GM21723 (cell line): Measurements from ENCODE around the gene IGSF21.
"Not testable (repeated sequence)": the region's sequence is repeated elsewhere in the genome, so short reads cannot be mapped to it uniquely, and the experiment has no call there.

Experiments
- ATAC-seq: cut with Tn5 transposase; IDR thresholded peaks from one replicate; pipeline ENCODE4 v1.9.1; 2021; ENCODE audit warnings: mild to moderate bottlenecking, moderate library complexity; ENCODE audit not compliant: unreplicated experiment

IGSF21 gene

DNA sequence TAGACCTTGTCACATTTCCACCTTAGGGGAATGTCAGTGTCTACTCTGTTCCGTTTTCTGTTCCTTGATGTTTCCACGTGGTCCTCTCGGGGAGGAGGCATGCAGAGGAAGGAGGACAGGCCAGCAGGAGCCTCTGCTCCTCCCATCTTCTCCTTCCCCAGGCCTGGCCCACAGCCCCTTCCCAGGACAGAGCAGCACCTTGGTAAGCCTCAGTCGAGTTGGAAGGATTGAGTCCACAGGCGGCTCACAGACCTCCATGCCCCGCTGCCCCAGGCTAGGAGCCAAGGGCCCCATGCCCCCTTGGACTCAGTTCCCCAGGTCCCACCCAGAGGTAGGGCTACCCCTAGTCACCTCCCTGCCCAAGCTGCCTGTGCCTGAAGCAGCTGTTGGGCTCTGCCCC lies 36.5 kb downstream of the IGSF21 start:
- ATAC-seq, result no peak

DNA sequence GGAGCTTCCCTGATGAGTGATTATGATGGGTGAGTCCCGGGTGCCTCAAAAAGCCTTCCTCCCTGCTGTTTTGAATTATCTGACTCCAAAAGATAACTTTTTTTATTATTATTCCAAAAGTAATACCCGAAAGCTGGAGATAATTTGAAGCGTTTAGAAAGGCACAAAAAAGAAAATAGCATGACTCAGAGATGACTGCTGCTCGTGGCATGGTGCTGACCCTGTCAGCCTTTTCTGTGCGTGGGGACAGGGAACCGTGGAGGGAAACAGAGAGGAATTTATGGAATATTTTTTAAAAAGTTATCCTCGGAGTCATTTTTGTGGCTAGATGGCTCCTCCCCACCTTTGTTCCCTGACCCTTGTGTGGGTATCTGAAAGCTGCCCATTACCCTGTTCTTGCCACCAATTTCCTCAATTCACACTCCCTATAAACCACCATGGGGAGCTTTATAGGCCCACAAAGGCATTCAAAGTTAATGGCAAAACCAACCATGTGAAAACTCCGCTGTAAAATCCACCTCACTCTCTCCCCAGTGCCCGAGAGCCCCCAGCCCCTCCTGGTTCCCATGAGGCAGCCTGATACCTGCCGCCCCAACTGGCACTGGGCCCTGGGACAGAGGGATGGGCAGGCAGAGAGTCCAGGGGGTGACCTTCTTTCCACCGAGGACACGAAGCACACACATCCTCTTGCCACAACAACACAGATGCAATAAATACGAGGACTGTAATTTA lies 37.5 kb downstream of the IGSF21 start:
- ATAC-seq, result no peak

DNA sequence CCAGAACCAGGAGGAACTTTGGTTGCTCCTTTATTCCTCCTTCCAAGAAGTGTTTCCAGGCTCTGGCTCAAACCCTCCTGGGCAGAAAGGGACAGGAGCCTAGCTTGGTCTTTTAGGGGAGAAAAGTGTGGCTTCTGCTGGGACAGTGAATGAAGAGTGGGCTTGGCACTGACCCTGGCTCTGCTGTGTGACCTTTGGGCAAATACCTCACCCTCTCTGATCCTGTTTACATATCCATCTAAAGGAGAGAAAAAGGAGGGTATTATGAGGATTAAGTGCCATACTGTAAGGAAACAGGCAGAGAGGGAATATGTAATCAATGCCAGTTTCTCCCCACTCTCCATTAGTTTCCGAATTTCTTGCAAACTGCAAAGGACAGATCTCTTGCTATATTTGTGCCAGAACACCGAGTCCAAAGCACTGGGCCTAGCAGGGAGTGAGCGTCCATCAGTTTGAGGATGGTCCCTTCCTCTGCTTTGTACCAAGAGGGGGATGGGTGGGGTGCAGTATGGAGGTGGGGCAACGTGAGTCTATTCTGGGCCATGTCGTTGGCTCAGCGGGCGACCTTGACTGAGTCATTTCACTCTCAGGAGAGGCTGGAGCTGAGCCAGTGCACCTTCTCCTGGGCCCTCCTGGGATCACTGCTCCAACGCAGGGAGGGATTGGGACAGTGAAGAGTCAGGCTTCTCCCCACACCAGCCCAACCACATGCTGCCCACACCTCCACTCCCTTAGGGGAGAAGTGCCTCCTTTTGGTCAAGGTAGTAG lies 38.4 kb downstream of the IGSF21 start:
- no peak for ATAC-seq

DNA sequence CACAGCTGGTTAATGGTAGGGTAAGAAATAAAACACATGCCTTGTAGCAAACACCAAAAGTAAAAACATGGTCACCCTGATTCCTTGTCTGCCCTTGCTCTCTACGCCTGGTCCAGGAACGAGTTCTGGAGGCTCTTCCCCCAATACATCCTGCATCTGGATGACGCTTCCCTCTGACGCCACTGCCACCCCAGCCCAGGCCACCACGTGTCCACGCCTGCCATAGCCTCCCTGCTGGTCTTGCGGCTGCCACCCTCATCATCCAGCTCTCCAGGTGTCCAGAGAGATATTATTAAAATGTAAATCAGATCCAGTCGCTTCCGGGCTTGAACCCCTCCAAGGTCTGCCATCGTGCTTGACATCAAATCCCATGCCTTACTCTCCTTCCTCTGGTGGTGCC lies 39.3 kb downstream of the IGSF21 start:
- no peak for ATAC-seq

DNA sequence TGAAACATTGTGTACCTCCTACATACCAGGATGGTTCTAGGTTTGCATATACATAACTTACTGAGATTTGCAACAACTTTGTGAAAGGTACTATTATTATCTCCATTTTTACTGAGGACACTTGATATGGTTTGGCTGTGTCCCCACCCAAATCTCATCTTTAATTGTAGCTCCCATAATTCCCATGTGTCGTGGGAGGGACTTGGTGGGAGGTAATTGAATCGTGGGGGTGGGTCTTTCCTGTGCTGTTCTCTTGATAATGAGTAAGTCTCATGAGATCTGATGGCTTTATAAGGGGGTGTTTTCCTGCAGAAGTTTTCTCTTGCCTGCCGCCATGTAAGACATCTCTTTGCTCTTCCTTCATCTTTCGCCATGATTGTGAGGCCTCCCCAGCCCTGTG lies 40.1 kb downstream of the IGSF21 start:
- ATAC-seq, result no peak

DNA sequence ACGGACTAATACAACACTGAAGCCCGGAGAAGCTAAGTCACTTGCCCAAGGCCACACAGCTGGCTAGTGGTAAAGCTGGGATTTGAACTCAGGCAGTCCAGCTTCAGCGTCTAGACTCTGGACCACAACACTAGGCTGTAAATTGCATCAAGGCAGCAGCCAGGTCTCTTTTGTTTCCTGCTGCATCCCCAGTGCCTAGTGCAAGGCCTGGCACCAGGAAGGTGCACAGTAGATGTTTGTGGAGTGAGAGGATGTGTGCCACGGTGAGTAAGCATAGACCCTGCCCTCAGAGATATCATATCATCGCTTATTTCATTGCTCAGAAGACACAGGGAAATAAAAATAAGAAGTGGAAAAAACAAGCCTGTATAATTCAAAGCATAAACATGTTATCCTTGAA lies 40.9 kb downstream of the IGSF21 start:
- ATAC-seq, result no peak

DNA sequence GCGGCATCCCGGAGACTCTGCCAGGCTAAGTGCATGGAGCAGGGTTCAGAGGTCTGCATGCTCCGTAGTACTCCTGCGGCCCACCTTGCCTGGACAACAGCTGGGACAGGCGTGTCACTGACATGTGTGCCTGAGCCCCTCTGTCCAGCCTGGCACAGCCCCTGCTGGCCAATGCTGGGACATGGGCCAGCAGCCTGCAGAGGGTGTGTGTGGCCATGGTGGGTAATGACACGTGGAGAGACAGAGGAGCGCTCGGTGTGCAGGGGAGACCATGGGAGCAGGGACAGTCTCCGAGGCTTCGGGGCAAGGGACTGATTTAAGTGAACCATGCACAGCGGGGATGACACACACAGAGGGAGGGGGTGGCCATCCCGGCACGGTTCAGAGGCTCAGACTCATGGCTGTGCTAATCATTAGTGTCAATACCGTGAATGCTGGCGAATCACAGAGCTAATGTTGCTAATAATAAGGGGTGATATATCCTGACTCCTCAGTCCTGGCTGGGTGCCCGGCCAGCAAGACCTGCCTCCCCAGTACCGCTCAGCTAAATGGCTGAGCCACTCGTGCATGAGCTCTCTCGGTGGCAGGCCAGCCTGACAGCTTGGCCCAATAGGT lies 41.5 kb downstream of the IGSF21 start:
- no peak for ATAC-seq

DNA sequence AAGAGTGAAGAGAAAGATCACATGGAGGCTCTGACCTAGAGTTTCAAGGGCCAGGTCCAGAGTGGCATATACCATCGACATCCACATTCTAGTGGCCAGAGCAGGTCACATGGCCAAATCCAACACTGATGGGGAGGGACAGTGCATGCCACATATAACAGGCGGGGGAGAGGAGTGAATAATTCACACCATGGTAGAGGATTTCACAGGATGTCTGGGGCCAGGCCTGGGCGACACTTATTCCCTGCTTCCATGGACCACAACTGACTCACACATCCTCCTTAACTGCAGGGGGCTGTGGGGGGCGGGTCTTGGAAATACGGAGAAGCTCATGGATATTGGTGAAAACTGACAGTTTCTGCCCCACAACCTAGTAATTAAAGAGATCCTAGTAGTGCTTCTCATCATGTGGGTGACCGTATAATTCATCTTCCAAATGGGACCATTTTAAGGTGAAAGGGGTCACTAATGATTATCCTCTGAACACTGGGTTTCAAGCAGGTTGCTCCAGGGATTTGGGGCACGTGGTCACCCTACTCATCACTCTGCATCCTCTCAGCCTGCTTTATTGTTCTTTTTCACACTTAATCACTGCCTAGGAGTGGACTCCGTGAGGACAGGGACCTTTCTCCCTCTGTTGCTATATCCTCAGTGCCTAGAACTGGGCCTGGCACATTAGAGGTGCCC lies 44.0 kb downstream of the IGSF21 start:
- no peak for ATAC-seq

DNA sequence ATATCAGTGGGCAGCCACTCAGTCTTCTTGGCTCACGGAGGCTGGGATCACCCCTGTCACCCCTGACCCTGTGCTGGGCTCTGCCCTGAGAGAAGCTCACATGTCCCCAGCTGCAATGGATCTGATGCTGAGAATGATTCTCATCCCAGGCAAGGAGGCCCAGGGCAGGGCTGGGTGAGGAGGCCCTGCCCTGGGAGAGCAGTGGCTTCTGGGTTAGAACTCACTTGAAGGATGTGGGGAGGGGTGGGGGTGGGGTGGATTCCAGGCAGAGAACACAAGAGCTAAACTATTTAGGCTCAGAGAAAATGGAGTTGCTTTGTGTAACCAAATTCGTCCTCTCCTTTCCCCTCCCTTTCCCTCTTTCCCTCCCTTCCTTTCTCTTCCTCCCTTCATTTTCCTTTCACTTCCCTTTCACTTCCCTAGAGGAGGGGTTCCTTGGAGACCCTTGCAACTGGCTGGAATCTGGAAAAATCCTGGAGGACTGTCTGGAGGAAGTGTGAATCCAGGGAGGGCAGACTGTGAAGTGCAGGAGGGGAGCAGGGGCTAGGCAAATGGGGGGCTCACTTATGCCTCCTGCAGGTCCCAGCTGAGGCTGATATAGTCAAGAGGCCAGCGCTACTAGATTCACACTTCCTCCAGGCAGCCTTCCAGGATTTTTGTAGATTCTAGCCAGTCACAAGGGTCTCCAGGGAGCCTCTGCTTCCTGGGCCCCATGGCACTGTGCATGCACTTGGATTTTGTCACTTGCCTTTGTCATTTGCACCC lies 47.0 kb downstream of the IGSF21 start:
- no peak for ATAC-seq

DNA sequence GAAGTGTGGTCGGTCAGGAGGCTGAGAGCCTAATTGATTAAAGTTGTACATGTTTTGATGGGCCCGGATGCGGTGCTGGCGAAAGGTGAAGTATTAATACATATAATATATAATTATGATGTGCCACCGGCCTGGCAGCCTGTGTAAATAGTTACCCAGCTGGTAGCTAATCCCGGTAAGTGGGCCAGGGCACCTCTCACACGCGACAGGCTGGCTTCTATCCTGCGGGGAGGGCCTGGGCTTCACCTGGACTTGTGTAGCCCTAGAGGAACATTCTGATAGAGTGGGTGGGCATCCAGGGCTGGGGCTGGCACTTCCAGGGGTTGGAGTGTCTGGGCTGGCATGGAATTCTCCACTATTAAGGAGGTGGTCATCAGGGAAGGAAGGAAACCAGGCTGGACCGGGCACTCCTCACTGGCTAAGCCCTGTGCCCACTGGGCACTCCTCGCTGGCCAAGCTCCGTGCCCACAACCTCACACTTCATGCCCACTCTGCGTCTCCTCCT lies 48.3 kb downstream of the IGSF21 start:
- ATAC-seq, result no peak

DNA sequence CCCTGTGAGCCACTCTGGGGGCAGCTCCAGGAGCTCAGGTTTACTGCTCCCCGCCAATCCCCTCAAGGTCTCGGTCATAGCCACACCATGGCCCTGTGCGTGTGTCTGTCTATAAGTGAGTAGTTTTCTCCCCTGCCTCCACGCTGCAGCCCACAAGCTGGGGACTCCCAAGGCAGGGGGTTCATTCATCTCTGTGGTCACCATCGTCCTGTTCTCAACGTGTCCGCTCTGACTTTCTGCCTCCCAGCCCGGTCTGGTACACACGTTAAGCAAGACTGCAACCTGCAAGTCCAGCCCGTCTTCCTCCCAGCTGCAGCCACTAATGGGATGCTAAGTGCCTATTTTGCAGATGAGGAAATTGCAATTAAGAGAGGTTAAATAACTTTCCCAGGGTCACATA lies 49.8 kb downstream of the IGSF21 start:
- ATAC-seq, result no peak

DNA sequence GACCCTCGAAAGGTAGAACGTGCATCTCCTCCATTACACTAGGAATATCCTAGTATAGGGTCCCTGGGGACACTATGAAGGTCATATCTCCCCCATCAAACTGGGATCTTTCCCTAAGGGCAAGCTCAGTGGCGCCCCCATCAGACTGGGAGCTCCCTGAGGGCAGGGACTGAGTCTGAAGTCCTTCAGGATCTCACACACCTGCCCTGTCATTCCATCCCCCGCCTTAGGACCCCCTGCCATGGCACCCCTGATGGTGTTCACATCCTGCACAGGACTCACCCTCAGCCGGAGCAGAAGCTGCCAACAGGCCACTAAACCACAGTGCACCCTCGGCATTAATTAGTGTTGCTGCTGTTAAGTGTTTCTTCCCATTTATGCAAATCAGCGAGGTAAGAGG lies 50.4 kb downstream of the IGSF21 start:
- ATAC-seq, result no peak

DNA sequence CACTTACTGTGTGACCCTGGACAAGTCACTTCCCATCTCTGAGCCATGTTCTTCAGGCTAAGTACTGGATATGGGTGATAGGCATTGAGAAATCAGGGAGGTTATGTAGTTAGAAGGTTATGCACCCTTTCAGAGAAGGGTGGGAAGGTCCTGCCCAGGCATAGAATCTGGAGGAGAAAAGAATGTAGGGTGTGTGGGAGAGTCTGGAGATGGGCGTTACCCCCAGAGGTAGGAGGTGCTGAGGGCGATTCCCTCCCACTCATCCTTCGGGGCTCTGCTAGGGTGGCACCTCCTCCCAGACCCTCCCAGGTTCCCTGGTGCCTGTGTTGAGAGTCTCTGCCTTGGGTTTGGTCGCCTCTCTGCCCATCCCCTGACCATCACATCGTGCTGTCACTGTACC lies 51.1 kb downstream of the IGSF21 start:
- ATAC-seq, result no peak

DNA sequence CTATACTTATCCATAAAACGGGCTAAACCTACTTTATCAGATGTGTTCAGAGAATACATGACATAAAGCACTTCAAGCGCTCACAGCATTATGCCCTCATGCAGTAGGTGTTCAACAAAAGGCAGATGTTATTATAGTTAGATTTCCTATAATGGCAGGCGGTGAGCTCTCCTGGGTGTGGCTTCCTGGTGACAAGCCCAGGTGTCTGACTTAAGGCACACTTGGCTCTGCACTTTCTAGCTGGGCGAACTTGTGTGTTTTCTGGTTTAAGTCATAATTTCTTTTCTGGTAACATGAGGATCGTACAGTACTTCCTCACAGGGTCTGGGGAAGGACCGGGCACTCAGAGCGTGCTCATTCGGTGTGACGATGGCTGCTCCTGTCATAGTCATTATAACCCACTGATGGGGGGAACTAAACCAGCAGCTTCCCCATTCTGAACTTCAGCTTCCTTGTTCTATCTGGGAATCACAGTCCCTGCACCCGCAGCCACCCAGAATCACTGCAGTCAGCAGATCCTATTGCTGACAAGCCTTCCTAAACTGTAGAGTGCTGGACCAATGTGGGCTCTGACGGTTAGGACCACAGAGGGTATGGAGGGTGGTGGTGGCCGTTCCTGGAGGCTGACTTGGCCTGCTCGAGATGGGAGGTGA lies 52.8 kb downstream of the IGSF21 start:
- no peak for ATAC-seq

DNA sequence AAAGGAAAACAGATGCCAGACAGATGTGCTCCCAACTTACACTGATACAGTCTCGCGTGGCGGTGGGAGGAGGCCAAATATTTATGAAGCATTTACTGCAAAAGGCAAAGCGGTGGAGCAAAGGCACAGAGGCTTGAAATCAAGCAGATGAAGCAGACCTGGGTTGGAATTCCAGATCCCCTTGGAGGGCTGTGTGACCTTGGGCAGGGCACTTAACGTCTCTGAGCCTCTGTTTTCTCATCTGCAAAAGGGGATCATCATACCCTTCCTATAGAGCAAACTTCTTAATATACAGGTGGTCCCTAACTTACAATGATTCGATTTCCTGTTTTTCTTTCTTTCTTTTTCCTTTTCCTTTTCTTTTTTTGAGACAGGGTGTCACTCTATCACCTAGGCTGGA lies 54.1 kb downstream of the IGSF21 start:
- ATAC-seq, result no peak

DNA sequence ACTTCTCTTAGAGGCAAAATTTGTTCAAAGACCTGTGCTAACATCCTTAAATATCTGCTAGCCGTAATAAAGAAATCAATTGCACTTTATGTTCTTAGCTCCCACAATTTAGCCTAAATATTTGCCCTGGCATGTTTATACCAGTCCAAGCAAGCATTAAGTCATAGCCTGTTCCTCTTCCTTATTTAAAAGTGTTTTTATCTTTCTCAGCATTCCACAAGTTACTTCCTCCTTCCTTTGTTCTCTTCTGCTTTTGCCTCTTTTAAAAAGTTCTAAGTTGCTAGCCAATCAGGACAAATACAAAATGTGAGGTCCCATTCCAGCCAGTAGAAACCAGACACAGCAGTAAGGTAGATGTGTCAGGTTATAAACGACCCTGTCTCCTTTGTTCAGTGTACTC lies 58.0 kb downstream of the IGSF21 start:
- not testable (repeated sequence) for ATAC-seq

DNA sequence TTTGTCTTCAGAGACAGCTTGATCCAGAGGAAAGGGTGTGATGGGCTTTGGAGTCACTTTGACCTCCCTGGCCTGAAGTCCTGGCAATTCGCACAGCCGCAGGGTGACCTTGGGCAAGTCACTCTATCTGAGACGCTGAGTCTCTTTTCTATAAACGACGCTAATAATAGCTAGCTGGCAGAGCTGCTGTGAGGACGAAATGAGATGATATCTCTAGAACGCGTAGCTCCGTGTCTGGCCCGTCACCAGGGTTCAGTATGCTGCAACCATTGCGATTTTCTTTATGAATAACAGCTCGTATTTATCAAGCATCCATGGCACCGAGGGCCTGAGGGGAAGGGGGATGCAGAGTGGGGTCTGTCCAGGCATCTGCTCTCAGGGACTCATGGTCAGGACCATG lies 58.7 kb downstream of the IGSF21 start:
- ATAC-seq, result no peak

DNA sequence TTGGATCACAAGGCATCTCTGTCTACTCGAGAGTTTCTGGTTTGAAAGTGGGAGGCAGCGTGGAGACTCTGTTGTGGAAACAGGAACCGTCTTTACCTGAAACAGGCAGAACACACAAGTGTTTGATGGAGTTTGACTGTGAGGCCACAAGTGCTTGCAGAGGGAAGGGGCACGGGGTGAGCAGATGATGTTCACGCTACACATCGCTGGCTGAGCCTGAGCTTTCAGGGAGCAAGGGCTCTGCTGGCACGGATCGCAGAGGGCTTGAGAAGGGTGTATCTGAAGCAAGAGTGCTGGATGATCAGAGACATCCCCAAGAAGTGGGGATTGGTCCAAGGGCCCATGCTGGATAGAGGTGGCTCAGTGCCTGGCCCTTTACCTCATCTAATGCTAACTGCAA lies 59.3 kb downstream of the IGSF21 start:
- no peak for ATAC-seq

DNA sequence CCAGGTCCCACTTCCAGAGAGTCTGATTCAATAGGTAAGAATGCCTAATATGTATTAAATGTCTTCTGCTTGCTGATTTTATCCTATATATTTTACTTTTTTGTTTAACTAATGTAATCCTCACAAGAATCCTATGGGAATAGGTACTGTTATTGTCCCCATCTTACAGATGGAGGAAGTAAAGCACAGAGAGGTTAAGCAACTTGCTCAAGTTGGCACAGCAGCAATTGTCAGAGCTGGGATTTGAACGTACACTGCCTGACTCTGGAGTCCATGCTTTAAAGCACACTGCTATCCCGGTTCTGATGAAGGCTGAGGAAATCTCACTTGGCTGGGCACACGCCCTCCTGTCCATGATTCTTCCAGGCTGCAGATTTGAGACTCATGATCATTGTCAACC lies 62.8 kb downstream of the IGSF21 start:
- ATAC-seq, result no peak

DNA sequence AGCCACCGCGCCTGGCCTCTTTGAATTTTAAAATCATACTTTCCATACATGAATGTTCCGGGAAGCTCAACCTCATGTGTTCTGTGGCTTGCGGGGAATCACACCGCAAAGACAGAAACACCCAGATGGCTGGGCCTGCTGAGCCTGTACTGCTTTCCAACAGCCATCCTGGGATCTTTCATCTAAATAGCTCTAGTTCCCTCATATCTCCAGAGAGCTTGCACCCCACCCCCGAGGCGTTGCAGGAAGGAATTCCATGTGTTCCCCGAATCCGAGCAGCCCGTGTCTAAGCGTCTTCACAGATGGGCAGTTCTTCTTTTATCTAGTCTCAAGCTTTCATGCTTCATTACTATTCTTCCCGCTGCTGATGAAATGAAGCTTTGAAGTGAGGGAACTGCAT lies 66.4 kb downstream of the IGSF21 start:
- no peak for ATAC-seq
